HG03432 (cell line): ENCODE data around the gene STAT3.
"Not testable (repeated sequence)": the region's sequence is repeated elsewhere in the genome, so short reads cannot be mapped to it uniquely, and the experiment has no call there.

Experiments used
- ATAC-seq: cut with Tn5 transposase; IDR thresholded peaks from one replicate; pipeline ENCODE4 v1.9.1; 2021; ENCODE audit warnings: mild to moderate bottlenecking, moderate library complexity; ENCODE audit not compliant: unreplicated experiment

Gene STAT3

DNA sequence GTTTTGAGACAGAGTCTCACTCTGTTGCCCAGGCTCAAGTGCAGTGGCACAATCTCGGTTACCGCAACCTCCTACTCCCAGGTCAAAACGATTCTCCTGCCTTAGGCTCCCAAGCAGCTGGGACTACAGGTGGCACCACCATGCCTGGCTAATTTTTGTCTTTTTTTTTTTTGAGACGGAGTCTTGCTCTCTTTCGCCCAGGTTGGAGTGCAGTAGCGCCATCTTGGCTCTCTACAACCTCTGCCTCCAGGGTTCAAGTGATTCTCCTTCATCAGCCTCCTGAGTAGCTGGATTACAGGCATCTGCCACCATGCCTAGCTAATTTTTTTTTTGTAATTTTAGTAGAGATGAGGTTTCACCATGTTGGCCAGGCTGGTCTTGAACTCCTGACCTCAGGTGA lies 70.3 kb downstream of the STAT3 start:
- not testable (repeated sequence) for ATAC-seq

DNA sequence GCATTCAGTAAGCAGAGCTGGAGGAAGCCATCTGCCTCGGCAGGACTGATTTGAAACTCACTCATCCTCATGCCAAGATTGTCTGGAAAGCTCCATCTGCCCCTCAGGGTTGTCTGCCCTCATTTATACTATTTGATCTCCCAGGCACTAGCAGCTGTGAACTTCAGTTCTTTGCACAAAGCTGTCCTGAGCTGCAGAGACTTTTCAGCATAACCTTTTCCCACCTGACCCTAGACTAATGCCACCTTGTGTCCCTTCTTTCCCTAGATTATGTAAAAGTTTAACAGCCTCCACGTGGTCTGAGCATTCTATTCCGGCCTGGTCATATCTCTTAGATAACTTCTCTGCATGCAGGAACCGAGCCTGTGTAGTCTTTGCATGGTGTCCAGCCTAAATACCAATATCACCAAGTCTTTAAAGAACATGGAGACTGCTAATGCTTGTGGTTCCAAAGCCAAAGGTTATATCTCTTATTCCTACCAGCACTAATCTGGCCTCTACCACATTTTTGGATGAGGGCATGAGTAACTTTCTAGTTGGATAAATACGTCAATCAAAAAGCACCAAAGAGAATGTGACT lies 70.9 kb downstream of the STAT3 start:
- ATAC-seq, result no peak

DNA sequence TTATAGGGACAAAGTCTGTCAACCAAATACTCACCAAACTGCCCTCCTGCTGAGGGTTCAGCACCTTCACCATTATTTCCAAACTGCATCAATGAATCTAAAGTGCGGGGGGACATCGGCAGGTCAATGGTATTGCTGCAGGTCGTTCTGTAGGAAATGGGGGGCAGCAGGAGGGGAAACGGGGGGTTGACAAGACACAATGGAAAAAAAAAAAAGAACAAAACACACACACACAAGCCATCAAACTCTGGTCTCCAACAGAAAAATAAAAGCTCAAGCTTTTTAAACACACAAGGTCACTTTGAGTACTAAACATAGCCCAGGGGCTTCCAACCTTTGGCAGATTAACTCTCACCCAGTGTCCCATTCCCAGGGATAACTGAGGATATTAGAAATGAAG lies 71.5 kb downstream of the STAT3 start:
- ATAC-seq, result no peak

DNA sequence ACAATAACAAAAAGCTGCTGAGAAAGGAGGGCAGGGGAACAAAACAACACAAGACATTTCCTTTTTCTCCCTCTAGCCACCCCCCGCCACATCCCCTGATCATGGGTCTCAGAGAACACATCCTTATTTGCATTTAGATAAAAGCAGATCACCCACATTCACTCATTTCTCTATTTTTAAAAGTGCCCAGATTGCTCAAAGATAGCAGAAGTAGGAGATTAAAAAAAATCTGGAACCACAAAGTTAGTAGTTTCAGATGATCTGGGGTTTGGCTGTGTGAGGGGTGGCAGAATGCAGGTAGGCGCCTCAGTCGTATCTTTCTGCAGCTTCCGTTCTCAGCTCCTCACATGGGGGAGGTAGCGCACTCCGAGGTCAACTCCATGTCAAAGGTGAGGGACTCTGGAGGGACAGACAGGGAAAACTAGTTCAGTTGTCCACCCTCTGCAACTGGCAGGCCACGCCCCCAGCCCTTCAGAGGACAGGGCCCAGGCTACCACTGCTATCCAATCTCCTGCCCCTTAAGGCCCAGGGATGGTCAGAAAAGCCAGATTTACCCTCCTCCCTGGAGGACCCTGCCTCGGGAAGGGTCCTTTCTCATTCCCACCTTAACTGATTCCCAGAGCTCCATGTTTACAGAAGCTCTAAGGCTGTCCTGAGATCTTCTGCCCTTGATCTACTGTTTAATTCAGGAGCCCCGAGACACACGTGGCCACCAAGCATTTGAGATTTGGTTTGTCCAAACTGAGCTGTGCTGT lies 72.7 kb downstream of the STAT3 start:
- ATAC-seq, result no peak

DNA sequence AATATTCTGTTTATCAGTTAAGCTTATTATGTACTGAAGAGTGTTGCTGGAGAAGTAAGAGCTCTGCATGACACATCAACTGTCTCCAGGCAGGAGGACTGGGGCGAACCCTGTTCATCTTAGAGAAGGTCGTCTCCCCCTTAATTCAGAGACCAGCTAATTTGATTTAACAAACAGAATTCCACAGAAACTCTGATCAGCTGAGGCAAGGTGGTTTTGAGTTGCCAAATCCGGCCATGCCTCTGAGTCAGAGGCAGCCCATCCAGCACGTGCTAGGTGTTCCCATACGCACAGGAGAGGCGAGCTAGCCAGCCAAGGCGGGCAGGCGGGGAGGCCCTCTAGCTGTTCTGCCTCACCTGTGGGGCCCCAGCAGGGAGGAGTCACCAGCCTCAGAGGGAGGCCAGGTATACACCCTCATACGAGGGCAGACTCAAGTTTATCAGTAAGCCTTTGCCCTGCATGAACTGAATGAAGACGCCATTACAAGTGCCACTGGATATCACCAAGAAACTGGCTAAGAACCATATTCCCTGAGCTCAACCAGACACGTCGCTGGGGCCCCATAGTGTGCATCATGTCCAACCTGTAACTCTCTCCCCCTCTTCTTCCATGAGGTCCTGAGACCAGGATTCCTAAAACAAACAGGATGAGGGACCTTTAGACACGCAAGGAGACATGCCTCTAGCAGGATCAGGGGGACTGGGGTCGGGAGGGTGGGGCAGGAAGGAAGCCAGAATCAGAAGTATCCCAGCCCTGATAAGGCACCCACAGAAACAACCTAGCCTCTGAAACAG lies 74.3 kb downstream of the STAT3 start:
- ATAC-seq, result no peak

DNA sequence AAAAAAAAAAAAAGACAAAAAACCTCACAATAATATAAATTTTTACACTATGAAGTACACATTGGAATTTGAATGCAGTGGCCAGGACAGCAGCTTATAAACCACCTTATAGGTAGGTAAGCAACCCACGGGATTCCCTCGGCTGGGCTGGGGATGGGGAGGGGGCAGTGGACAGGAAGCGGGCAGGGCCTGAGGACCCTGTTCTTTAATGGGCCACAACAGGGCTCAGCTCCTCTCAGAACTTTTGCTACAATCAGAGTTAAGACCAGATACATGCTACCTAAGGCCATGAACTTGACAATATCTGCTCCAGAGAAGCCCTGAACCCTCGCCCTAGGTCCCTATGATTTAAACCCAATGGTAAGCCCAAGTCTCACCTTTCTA lies 74.9 kb downstream of the STAT3 start:
- no peak for ATAC-seq

DNA sequence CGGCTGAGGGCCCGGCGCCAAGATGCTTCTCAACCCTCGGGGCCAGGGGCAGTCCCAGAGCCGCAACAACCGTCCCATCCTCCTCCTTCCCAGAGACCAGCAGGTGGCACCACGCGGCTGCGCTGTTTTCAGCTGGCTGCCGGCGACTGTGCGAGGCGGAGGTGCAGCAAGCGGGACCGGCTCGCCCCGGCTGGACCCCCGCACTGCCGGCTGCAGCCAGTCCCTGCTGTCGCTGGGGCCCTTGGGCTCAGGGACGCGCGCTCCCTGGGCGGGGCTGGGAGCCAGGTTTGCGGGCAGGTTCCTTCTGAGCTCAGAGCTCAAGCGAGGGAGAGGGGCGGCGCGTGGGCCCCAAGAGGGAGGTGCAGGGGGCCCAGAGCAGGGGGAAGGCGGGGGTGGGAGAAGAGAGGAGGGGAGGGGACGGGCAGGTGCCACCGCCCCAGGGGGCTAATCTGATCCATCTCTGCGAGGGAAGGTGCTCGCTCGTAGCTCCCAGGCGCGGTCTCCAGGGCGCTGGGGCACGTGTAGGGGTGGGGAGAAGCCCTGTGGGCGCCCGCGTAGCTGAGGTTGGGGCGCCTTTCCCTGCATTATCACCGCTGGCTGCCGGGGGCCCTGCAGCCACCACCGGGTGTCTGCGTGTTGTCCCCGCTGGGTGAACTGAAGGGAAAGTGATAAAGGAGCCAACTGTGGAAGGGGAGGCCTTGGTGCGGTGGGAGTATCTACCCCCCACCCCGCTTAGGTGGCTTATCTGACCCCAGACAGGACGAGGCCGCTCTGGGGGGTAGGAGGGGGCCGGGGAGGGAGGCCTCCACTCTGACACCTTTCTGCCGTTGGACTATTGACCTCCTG lies 75.7 kb downstream of the STAT3 start:
- ATAC-seq, result peak; percentile 54

DNA sequence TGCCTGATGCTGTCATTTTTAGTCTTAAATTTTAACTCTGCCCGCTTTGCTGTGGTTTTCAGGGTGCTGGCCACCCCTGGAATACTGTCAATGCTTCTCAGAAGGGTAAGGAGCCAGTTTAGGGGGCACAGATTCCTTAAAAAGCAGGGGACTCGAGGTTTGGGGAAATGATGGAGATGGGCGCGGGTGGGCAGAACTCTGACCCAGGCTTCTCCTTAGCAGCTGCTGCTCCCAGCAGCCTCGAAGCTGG lies 76.3 kb downstream of the STAT3 start:
- no peak for ATAC-seq

DNA sequence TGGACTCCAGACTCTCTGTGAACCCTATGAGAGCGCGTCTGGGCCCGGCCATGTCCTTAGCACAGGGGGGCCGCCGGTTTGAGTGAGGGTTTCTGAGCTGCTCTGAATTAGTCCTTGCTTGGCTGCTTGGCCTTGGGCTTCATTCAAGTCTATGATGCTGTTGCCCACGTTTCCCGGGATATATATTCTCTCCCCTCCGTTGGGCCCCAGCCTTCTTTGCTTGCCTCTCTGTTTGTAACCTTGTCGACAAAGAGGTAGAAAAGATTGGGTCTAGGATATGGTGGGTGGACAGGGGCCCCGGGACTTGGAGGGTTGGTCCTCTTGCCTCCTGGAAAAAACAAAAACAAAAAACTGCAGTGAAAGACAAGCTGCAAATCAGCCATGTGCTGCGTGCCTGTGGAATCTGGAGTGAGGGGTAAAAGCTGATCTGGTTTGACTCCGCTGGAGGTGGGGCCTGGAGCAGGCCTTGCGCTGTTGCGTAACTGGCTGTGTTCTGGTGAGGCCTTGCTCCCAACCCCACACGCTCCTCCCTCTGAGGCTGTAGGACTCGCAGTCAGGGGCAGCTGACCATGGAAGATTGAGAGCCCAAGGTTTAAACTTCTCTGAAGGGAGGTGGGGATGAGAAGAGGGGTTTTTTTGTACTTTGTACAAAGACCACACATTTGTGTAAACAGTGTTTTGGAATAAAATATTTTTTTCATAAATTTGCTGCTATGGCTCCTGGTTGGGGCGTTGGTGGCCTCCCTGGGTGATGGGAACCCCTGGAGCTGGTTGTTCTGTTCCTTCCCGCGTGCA lies 76.8 kb downstream of the STAT3 start:
- ATAC-seq, result no peak

DNA sequence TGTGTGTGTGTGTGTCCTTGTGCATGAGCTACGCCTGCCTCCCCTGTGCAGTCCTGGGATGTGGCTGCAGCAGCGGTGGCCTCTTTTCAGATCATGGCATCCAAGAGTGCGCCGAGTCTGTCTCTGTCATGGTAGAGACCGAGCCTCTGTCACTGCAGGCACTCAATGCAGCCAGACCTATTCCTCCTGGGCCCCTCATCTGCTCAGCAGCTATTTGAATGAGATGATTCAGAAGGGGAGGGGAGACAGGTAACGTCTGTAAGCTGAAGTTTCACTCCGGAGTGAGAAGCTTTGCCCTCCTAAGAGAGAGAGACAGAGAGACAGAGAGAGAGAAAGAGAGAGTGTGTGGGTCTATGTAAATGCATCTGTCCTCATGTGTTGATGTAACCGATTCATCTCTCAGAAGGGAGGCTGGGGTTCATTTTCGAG lies 77.4 kb downstream of the STAT3 start:
- ATAC-seq, result no peak

DNA sequence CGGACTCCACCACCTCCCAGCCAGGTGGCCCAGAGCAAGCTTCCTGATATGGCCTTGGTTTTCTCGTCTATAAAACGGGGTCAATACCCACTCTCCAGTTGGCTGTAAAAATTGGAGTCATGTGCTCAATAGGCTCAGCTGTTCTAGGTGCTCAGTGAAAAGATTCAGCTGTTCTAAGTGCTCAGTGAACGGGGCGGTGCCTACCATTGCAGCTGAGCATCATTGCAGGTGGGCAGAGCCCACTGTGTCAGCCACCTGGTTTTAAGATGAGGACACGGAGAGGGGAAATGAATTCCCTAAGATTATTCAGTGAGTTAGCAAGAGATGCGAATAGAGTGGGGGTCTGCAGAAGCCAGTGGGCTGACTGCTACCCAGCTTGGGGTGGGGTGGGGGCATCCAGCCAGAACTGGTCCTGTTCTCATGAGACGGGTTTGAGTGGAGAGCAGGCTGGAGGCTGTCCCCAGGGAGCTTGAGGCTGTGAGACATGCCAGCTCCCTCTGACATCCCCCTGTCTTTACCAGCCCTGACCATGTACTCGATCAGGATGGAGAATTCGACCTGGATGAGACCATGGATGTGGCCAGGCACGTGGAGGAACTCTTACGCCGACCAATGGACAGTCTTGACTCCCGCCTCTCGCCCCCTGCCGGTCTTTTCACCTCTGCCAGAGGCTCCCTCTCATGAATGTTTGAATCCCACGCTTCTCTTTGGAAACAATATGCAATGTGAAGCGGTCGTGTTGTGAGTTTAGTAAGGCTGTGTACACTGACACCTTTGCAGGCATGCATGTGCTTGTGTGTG lies 78.1 kb downstream of the STAT3 start:
- no peak for ATAC-seq

DNA sequence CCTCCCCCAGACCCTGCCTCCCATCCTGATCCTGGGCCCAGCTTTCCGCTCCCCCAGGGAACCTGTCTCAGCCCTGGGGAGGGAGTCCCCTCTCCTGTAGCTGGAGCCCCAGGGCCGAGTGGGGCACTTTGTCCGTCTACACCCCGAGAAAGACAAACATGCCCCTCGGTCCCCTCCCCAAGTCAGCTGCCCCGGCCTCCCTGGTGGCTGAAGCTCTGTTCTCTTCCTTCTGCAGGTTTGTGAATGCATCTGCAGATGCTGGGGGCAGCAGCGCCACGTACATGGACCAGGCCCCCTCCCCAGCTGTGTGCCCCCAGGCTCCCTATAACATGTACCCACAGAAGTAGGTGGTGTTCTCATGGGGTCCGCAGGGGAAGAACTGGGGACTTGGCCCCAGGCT lies 79.1 kb downstream of the STAT3 start:
- ATAC-seq, result no peak

DNA sequence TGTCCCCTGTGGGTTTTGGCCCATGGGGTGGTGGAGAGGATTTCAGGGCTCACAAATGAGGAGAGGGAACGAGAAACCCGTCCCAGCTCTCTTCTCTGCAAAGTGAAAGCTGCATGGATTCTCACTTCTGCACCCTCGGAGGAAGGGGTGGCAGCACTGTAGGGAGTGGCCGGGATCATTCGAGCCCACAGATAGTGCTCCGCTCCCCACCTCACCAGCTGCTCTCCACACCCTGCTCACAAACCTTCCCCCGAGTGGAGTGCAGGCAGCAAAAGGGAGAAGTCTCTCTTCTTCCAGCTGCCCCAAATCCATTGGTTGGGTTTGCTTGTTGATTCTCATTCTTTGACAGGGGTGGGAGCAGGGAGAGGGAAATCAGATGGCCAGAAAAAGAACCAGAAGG lies 79.8 kb downstream of the STAT3 start:
- ATAC-seq, result no peak

DNA sequence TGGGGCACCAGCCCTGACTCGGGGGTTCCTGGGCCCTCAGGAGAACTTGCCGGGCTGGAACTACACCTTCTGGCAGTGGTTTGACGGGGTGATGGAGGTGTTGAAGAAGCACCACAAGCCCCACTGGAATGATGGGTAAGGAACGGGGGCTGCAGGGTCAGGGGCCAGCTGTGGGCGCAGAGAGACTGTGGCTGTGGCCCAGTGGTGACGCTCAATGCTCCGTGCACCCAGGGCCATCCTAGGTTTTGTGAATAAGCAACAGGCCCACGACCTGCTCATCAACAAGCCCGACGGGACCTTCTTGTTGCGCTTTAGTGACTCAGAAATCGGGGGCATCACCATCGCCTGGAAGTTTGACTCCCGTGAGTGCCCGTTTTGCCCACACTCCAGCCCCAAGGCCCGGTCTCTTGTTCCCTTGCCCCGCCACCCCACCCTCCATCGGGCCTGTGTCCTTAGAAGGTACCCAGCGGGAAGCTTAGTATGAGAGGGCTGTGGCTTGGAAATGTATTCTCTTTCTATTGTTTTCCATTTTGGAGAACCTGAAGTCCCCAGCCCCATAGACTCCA lies 80.8 kb downstream of the STAT3 start:
- no peak for ATAC-seq

DNA sequence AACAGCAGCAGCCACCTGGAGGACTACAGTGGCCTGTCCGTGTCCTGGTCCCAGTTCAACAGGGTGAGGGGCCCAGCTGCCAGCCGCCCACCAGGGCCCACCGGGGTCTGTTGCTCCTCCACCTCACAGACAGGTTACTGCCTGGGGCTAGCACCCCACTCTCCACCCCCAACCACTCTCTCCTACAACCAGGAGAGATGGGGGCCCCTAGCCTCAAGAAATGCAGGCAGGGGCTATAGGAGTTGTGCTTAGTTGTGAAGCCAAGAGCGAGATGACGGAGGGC lies 81.9 kb downstream of the STAT3 start:
- no peak for ATAC-seq

DNA sequence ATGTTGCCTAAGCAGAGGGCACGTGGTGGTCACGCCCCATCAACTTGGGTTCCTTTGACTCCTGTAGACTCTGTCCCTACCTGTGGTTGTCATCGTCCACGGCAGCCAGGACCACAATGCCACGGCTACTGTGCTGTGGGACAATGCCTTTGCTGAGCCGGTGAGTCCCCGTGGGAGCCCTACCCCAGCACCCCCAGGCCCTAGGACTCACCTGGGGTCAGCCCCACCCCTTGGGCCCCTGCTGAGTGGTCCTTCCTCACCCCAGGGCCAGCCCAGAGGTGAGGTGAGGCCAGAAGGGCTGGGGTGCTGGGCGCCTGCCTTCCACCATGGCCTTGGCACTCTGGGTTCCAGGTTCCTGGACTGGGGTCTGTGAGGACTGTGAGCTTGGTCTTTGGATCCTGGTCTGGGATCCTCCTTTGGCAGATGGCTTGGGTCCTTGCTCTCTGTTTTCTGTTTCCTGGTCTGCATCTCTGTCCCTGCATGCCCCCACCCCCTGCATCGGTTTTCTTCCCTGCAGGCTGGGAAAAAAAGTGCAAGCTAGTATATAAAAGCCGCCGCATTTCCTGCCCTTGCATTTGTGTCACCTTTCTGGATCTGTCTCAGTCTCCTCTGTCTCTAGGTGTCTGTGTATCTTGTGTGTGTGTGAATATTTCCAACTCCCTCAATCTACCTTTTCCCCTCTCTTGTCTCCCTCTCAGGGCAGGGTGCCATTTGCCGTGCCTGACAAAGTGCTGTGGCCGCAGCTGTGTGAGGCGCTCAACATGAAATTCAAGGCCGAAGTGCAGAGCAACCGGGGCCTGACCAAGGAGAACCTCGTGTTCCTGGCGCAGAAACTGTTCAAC lies 82.5 kb downstream of the STAT3 start:
- no peak for ATAC-seq

DNA sequence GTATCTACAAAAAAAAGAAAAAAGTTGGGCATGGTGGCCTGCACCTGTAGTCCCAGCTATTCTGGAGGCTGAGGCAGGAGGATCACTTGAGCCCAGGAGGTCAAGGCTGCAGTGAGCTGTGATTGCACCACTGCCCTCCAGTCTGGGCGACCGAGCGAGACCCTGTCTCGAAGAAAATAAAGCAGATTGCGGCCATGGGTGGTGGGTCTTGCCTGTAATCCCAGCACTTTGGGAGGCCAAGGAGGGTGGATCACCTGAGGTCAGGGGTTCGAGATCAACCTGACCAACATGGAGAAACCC lies 83.3 kb downstream of the STAT3 start:
- ATAC-seq, result not testable (repeated sequence)

DNA sequence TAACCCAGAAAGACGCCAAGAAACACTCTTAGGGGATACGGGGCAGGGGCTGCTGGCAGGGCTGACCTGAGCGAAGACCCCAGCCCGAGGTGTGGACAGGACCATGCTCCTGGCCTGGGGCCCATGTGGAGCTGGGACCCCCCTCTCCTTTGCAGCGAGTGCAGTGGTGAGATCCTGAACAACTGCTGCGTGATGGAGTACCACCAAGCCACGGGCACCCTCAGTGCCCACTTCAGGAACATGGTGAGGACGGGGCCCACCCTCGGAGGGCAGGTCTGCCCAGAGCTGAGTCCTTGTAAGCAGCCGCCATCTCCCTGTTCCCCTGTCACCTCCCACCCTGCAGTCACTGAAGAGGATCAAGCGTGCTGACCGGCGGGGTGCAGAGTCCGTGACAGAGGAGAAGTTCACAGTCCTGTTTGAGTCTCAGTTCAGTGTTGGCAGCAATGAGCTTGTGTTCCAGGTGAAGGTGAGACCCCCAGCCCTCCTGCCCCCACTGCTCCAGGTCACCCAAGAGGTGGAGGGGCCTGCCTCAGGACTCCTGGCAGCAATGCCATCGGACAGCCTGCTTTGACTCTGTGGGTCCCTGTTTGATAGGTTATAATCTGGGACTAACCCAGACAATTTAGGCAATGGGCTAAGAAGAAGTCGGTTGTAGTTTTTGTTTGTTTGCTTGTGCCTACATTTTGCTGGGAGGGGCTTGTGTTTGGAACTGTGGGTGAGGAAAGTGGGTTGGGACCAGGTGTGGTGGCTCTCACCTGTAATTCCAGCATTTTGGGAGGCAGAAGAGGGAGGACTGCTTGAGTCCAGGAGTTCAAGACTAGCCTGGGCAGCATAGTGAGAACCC lies 83.8 kb downstream of the STAT3 start:
- no peak for ATAC-seq
